Measurements from ENCODE around the gene KIDINS220. TPM values are rescaled to one million over a fixed set of nuclear protein-coding genes. Genes with fewer than 3 reads are reported as not detected.

The KIDINS220 gene
- total and polyA plus RNA-seq, 2 of the 13 experiments (the other 11 are each of a cell fraction or from before 2014, with no cell fraction given), result 25.2 to 32.3 TPM

DNA sequence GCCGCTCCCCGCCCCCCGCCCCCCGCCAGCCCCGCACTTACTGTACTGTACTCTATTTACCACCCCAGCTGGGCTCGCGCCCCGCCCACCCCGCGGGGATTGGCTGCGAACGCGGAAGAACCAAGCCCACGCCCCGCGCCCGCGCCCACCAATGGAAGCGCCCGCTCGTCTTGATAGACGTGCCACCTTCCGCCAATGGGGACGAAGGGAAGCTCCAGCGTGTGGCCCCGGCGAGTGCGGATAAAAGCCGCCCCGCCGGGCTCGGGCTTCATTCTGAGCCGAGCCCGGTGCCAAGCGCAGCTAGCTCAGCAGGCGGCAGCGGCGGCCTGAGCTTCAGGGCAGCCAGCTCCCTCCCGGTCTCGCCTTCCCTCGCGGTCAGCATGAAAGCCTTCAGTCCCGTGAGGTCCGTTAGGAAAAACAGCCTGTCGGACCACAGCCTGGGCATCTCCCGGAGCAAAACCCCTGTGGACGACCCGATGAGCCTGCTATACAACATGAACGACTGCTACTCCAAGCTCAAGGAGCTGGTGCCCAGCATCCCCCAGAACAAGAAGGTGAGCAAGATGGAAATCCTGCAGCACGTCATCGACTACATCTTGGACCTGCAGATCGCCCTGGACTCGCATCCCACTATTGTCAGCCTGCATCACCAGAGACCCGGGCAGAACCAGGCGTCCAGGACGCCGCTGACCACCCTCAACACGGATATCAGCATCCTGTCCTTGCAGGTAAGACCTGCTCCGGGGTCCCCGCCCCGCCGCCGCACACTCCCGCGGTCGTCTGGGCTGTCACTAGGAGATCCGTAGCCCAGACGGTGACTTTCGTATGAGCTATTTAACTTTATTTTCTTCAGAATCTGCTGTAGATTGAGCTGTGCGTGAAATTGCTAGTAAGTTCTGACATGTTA, 155.4 kb downstream of the KIDINS220 start, which contains the start of gene ID2 (continued):
- TF ChIP-seq IRX3 (CRISPR knock-in tag; IDR thresholded peaks at IDR 0.05; ENCODE audit: borderline replicate concordance, low read depth) (0 out of 2 replicates have a peak, but pooled peaks have one; percentile 41), NCOA5 (CRISPR knock-in tag; IDR thresholded peaks at IDR 0.05) (peak; percentile 64; the same call in 1 of the 2 replicates), ZNF550 (CRISPR knock-in tag; IDR thresholded peaks at IDR 0.05; ENCODE audit: borderline replicate concordance) (no peak; the same call in 1 of the 2 replicates), PHF21A (CRISPR knock-in tag; IDR thresholded peaks at IDR 0.05) (no peak), ZNF12 (CRISPR knock-in tag; IDR thresholded peaks at IDR 0.05) (peak; percentile 83), KDM1A (CRISPR knock-in tag; IDR thresholded peaks at IDR 0.05) (no peak), ZNF24 (IDR thresholded peaks at IDR 0.05) (peak; percentile 58; the same call in 1 of the 2 replicates), STAT5B (CRISPR knock-in tag; IDR thresholded peaks at IDR 0.05) (peak; percentile 92), TEAD3 (CRISPR knock-in tag; optimal IDR thresholded peaks at IDR 0.05; ENCODE audit: borderline replicate concordance) (peak; percentile 85), HOXA5 (CRISPR knock-in tag; IDR thresholded peaks at IDR 0.05) (peak; percentile 99), ARNTL (CRISPR knock-in tag; IDR thresholded peaks at IDR 0.05) (peak; percentile 76), KAT8 (CRISPR knock-in tag; IDR thresholded peaks at IDR 0.05) (peak; percentile 85), ZNF354B (CRISPR knock-in tag; IDR thresholded peaks at IDR 0.05) (0 out of 2 replicates have a peak, but pooled peaks have one; percentile 4), IRF2 (CRISPR knock-in tag; IDR thresholded peaks at IDR 0.05) (peak; percentile 91; the same call in 1 of the 2 replicates), ZNF883 (CRISPR knock-in tag; IDR thresholded peaks at IDR 0.05; ENCODE audit: not compliant biosample characterization) (peak; percentile 95), PCBP2 (optimal IDR thresholded peaks at IDR 0.05; ENCODE audit: low read depth, low read length, poor library complexity, severe bottlenecking) (no peak), ZMYM3 (CRISPR knock-in tag; IDR thresholded peaks at IDR 0.05) (no peak), HDAC6 (IDR thresholded peaks at IDR 0.05; ENCODE audit: low read depth, low read length) (no peak; the same call in none of the 2 replicates), RELA (CRISPR knock-in tag; IDR thresholded peaks at IDR 0.05) (peak; percentile 91; the same call in 1 of the 2 replicates), BRD4 (CRISPR knock-in tag; IDR thresholded peaks at IDR 0.05) (peak; percentile 88), ZNF775 (CRISPR knock-in tag; IDR thresholded peaks at IDR 0.05; ENCODE audit: borderline replicate concordance) (0 out of 2 replicates have a peak, but pooled peaks have one; percentile 46), NFE2L1 (CRISPR knock-in tag; IDR thresholded peaks at IDR 0.05; ENCODE audit: borderline replicate concordance) (peak; percentile 83; the same call in 1 of the 2 replicates), ZSCAN12 (CRISPR knock-in tag; IDR thresholded peaks at IDR 0.05) (peak; percentile 96), AGO1 (IDR thresholded peaks at IDR 0.05; ENCODE audit: low read depth, low read length, poor library complexity, severe bottlenecking) (peak; percentile 74), NCOA1 (CRISPR knock-in tag; IDR thresholded peaks at IDR 0.05) (peak; percentile 85; the same call in 1 of the 2 replicates), MXD4 (CRISPR knock-in tag; IDR thresholded peaks at IDR 0.05) (peak; percentile 96), CEBPB (IDR thresholded peaks at IDR 0.05; ENCODE audit: borderline replicate concordance, low read depth, low read length) (no peak), HNF4A (CRISPR knock-in tag; IDR thresholded peaks at IDR 0.05) (0 out of 2 replicates have a peak, but pooled peaks have one; percentile 38)
- TF ChIP-seq, protein P1, sequence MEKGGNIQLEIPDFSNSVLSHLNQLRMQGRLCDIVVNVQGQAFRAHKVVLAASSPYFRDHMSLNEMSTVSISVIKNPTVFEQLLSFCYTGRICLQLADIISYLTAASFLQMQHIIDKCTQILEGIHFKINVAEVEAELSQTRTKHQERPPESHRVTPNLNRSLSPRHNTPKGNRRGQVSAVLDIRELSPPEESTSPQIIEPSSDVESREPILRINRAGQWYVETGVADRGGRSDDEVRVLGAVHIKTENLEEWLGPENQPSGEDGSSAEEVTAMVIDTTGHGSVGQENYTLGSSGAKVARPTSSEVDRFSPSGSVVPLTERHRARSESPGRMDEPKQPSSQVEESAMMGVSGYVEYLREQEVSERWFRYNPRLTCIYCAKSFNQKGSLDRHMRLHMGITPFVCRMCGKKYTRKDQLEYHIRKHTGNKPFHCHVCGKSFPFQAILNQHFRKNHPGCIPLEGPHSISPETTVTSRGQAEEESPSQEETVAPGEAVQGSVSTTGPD (CRISPR knock-in tag; IDR thresholded peaks at IDR 0.05), result no peak
- TF ChIP-seq, protein P2, sequence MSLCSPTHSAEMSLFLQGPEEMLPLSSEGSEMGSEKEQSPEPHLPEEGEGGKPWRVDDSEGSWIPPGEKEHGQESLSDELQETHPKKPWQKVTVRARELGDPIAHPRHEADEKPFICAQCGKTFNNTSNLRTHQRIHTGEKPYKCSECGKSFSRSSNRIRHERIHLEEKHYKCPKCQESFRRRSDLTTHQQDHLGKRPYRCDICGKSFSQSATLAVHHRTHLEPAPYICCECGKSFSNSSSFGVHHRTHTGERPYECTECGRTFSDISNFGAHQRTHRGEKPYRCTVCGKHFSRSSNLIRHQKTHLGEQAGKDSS (CRISPR knock-in tag; IDR thresholded peaks at IDR 0.05; ENCODE audit: borderline replicate concordance, low read depth), result peak; percentile 93; the same call in 1 of the 2 replicates

All from HepG2 (cell line).